GM10248 (cell line): Measurements from ENCODE around the gene CMPK1.

Source experiments
- CTCF ChIA-PET: fragments of 300-600 bp; sonication (Branson Sonifier 250); formaldehyde crosslinking; extraction: SDS; loops from one replicate; lab custom pipeline; 2021; ENCODE audit warnings: antibody characterized with exemption; lab: Yijun Ruan, JAX
- POLR2A ChIA-PET: fragments of 350-650 bp; sonication (Branson Sonifier 250); formaldehyde crosslinking; extraction: SDS; loops from one replicate; lab custom pipeline; 2020; ENCODE audit warnings: antibody characterized with exemption; lab: Yijun Ruan, JAX
- DNase-seq: peaks from one replicate; pipeline ENCODE4 v3.0.0; 2012; ENCODE audit errors: extremely low spot score
- TF ChIP-seq, protein P1 (sequence below): IDR thresholded peaks from 2 replicates; pipeline ENCODE4 v1.5.1; 2012; ENCODE audit warnings: mild to moderate bottlenecking, low read depth; ENCODE audit errors: extremely low read depth, missing control alignments, control extremely low read depth

Gene CMPK1

GRCh38 chr1:47348246-47348645 is 14.7 kb downstream of the CMPK1 start:
- CTCF ChIA-PET: interaction anchor here (1.0 to 2.3 kb wide), 6 partner anchors 15 to 155 kb away, joined by 3 to 4 read pairs (median 3); partner anchors contain the start of genes CMPK1 and FOXD2

DNA sequence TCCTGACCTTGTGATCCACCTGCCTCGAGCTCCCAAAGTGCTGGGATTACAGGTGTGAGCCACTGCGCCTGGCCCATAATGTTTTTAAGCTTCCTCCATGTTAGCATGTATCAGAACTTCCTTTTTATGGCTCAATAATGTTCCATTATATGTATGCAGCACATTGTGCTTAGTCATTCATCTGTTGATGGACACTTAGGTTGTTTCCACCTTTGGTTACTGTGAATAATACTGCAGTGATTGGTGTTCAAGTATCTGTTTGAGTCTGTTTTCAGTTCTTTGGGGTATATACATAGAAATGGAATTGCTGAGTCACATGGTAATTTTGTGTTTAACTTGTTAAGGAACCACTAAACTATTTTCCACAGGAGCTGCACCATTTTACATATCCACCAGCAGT is 17.7 kb downstream of the CMPK1 start:
- TF ChIP-seq, protein P1, sequence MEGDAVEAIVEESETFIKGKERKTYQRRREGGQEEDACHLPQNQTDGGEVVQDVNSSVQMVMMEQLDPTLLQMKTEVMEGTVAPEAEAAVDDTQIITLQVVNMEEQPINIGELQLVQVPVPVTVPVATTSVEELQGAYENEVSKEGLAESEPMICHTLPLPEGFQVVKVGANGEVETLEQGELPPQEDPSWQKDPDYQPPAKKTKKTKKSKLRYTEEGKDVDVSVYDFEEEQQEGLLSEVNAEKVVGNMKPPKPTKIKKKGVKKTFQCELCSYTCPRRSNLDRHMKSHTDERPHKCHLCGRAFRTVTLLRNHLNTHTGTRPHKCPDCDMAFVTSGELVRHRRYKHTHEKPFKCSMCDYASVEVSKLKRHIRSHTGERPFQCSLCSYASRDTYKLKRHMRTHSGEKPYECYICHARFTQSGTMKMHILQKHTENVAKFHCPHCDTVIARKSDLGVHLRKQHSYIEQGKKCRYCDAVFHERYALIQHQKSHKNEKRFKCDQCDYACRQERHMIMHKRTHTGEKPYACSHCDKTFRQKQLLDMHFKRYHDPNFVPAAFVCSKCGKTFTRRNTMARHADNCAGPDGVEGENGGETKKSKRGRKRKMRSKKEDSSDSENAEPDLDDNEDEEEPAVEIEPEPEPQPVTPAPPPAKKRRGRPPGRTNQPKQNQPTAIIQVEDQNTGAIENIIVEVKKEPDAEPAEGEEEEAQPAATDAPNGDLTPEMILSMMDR: no peak
- ChIA-PET POLR2A (no interaction called here), CTCF (interaction anchor here (0.9 to 1.6 kb wide), 2 partner anchors 9 to 81 kb away, joined by 3 to 5 read pairs; no protein-coding TSS in a partner anchor)
- DNase-seq: peak; percentile 29

More at GRCh38 chr1:47348246-47348645, 14.7 kb downstream of the CMPK1 start:
- DNase-seq: no peak
- POLR2A ChIA-PET: no interaction called here
- TF ChIP-seq, protein P1: no peak

- ChIA-PET CTCF (interaction anchor here (1.0 to 1.3 kb wide), 5 partner anchors 9 to 99 kb away, joined by 3 to 5 read pairs (median 4); no protein-coding TSS in a partner anchor), POLR2A (no interaction called here)
- TF ChIP-seq, protein P1: no peak
- no peak for DNase-seq
Observed at GRCh38 chr1:47361380-47361779, 27.8 kb downstream of the CMPK1 start.

DNA sequence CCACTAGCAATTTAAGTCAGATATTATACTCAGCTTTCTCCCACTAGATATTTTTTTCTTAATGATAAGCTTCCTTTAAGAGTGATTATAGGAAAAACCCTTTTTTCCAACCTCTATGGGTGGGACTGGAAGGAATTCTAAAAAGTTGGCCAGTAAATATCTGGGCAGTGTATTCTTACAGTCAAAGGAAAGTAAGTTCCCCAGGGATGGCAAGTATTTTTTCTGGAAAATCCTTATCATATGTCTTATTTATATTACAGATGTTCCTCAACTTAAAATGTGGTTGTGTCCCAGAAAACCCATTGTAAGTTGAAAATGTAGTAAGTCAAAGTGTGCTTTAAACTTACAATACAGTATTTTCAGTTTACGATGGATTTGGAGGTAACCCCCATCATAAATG is 29.2 kb downstream of the CMPK1 start:
- POLR2A ChIA-PET: no interaction called here
- no peak for DNase-seq
- TF ChIP-seq, protein P1: no peak
- CTCF ChIA-PET: no interaction called here

DNA sequence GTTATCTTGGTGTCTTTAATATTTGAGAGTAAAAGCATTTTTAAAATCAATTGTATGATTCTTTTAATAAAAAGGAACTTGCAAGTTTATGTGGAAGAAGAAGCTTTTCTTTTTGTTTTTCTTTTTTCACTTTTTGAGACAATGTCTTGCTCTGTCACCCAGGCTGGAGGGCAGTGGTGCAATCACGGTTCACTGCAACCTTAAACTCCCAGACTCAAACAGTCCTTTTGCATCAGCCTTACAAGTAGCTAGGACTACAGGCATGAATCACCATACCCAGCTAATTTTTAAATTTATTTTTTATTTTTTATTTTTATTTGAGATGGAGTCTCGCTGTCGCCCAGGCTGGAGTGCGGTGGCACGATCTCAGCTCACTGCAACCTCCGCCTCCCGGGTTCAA is 34.1 kb downstream of the CMPK1 start:
- TF ChIP-seq, protein P1: no peak
- ChIA-PET POLR2A (no interaction called here), CTCF (interaction anchor here (1.0 to 2.7 kb wide), 3 partner anchors 9 to 21 kb away, joined by 3 to 13 read pairs (median 10); no protein-coding TSS in a partner anchor)
- DNase-seq: no peak

- no peak for DNase-seq
- POLR2A ChIA-PET: no interaction called here
- TF ChIP-seq, protein P1: no peak
- CTCF ChIA-PET: interaction anchor here (1.2 to 1.8 kb wide), 5 partner anchors 10 to 108 kb away, joined by 3 to 6 read pairs (median 4); no protein-coding TSS in a partner anchor
Observed at GRCh38 chr1:47371016-47371517, 37.5 kb downstream of the CMPK1 start.
